AG04450 (cell line): Measurements from ENCODE around the gene CAPRIN1. TPM values are rescaled to one million over a fixed set of nuclear protein-coding genes. Genes with fewer than 3 reads are reported as not detected.
A peak's percentile ranks its signal among the peaks of the same experiment; 100 is the strongest.
"Not testable (repeated sequence)": the region's sequence is repeated elsewhere in the genome, so short reads cannot be mapped to it uniquely, and the experiment has no call there.

Source experiments
- CTCF ChIA-PET: fragments of 300-600, 350-600 bp; formaldehyde crosslinking; extraction: SDS; loops from one replicate; lab custom pipeline; 2022; ENCODE audit warnings: antibody characterized with exemption, inconsistent platforms; lab: Charles Lee
- POLR2A ChIA-PET: fragments of 350-600 bp; formaldehyde crosslinking; extraction: SDS; loops from one replicate; lab custom pipeline; 2021; ENCODE audit warnings: antibody characterized with exemption, inconsistent platforms; lab: Yijun Ruan, JAX
- DNase-seq: peaks from one replicate; pipeline ENCODE4 v3.0.0-alpha.2; 2011; ENCODE audit warnings: low read depth, low spot score
- H3K27ac ChIP-seq: one replicate; pipeline ENCODE4 v1.5.1; 2012; ENCODE audit warnings: low read depth, low read length, control low read depth
- H3K27me3 ChIP-seq: one replicate; pipeline ENCODE4 v1.6.0; 2012; ENCODE audit warnings: low read length; ENCODE audit not compliant: control insufficient read depth, insufficient read depth
- H3K4me3 ChIP-seq: 2 replicates; pipeline ENCODE4 v1.5.1; 2011; ENCODE audit warnings: mild to moderate bottlenecking, low read depth, low read length, control low read depth
- H3K9me3 ChIP-seq: 2 replicates; pipeline ENCODE4 v1.5.1; 2012; ENCODE audit warnings: low read length; ENCODE audit not compliant: control insufficient read depth, insufficient read depth
- polyA plus RNA-seq: library from polyadenylated mRNA; depleted of rRNA; stranded (reverse); fragments of >200 nt; gene quantifications from 2 replicates; pipeline ENCODE4 v1.2.3, GENCODE V29; 2011
- TF ChIP-seq, protein P1 (sequence below): IDR thresholded peaks from 2 replicates; pipeline ENCODE4 v1.5.1; 2011; ENCODE audit warnings: low read depth, low read length, control low read depth, inconsistent platforms

The CAPRIN1 gene
- polyA plus RNA-seq, 1 experiment = 251 TPM

DNA sequence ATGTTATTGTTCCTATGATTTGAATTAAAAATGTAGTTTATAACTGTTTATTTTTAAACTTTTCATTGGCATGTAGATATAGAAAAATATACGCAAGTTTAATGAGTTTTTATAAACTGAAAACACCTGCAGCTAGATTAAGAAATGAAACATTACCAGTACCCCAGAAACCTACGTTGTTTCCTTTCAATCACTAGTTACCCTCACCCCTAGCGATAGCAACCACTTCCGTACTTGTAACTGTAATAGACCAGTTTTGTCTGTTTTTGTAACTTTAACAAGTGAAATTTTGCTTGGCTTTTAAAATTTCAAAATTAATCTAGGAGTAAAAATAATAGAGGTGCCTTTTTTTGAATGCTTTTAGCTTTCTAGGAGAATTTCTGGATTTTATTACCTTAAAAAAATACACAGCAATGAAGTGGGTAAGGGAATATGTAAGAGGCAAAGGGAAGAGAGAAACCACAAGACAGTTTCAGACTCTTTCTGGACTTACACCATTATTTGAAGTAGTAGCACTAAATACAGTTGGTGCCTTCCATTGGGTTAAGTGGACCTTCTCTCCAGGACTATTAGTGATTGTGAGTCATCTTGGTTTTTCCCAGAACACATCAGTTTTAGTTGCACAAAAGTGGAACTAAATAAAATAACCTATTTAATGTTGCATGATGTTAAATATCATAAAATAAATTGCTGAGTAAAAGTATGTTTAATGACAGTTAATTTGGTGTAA lies 35.2 kb downstream of the CAPRIN1 start:
- no peak for DNase-seq
- TF ChIP-seq, protein P1, sequence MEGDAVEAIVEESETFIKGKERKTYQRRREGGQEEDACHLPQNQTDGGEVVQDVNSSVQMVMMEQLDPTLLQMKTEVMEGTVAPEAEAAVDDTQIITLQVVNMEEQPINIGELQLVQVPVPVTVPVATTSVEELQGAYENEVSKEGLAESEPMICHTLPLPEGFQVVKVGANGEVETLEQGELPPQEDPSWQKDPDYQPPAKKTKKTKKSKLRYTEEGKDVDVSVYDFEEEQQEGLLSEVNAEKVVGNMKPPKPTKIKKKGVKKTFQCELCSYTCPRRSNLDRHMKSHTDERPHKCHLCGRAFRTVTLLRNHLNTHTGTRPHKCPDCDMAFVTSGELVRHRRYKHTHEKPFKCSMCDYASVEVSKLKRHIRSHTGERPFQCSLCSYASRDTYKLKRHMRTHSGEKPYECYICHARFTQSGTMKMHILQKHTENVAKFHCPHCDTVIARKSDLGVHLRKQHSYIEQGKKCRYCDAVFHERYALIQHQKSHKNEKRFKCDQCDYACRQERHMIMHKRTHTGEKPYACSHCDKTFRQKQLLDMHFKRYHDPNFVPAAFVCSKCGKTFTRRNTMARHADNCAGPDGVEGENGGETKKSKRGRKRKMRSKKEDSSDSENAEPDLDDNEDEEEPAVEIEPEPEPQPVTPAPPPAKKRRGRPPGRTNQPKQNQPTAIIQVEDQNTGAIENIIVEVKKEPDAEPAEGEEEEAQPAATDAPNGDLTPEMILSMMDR = no peak
- Histone ChIP-seq H3K4me3 (no peak overlapping the region), H3K27me3 (no peaks in the 10 kb centered on the region), H3K9me3 (no peaks in the 10 kb centered on the region), H3K27ac (no peak overlapping the region)
- ChIA-PET CTCF (interaction anchor here (0.6 kb wide), 1 partner anchor 54 kb away, joined by 3 read pairs; no protein-coding TSS in a partner anchor), POLR2A (no interaction called here)

DNA sequence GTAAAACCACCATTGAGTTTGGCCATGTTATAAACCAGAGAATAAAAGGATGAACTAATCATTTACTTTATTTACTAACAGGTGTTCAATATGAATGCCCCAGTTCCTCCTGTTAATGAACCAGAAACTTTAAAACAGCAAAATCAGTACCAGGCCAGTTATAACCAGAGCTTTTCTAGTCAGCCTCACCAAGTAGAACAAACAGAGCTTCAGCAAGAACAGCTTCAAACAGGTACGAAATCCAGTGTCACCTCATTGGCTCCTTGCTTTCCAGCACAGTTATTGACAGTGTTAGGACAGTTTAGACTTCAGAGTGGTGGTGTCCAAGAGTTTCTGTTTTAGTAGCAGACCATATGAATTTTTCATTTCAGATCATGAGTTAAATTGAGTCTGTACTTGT lies 40.3 kb downstream of the CAPRIN1 start:
- TF ChIP-seq, protein P1 = no peak
- ChIA-PET POLR2A (no interaction called here), CTCF (interaction anchor here (1.6 kb wide), 1 partner anchor 10 kb away, joined by 3 read pairs; no protein-coding TSS in a partner anchor)
- Histone ChIP-seq H3K4me3 (no peak overlapping the region), H3K27me3 (no peaks in the 10 kb centered on the region), H3K27ac (no peak overlapping the region), H3K9me3 (no peaks in the 10 kb centered on the region)
- DNase-seq = no peak

DNA sequence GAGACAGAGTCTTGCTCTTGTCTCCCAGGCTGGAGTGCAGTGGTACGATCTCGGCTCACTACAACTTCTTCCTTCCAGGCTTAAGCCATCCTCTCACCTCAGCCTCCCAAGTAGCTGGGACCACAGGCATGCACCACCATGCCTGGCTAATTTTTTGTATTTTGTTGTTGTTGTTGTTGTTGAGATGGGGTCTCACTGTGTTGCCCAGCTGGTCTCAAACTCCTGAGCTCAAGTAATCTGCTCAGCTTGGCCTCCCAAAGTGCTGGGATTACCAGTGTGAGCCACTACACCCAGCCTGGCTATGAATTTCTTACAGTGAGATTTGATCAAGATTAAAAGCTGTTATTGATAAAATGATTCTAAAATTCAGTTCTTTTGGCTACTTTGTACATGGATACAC lies 43.4 kb downstream of the CAPRIN1 start:
- POLR2A ChIA-PET, H3K27me3 ChIP-seq, H3K4me3 ChIP-seq, H3K9me3 ChIP-seq, DNase-seq, H3K27ac ChIP-seq: not testable (repeated sequence)
- CTCF ChIA-PET = interaction anchor here (1.5 kb wide), 1 partner anchor 98 kb away, joined by 4 read pairs; no protein-coding TSS in a partner anchor

DNA sequence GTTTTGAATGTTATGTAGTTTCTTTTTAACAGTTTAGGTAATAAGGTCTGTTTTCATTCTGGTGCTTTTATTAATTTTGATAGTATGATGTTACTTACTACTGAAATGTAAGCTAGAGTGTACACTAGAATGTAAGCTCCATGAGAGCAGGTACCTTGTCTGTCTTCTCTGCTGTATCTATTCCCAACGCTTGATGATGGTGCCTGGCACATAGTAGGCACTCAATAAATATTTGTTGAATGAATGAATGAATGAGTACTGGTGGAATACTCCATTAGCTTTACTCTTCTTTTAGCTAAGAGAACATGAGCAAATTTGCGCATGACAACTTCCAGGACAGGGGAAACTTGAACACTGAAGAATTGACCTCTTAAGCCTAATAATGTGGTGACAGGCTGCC lies 47.3 kb downstream of the CAPRIN1 start:
- Histone ChIP-seq H3K9me3 (no peaks in the 10 kb centered on the region), H3K27ac (no peak overlapping the region), H3K27me3 (no peaks in the 10 kb centered on the region), H3K4me3 (no peak overlapping the region)
- ChIA-PET CTCF (interaction anchor here (1.6 kb wide), 1 partner anchor 290 kb away, joined by 4 read pairs; no protein-coding TSS in a partner anchor), POLR2A (no interaction called here)
- TF ChIP-seq, protein P1 = no peak
- DNase-seq = no peak

DNA sequence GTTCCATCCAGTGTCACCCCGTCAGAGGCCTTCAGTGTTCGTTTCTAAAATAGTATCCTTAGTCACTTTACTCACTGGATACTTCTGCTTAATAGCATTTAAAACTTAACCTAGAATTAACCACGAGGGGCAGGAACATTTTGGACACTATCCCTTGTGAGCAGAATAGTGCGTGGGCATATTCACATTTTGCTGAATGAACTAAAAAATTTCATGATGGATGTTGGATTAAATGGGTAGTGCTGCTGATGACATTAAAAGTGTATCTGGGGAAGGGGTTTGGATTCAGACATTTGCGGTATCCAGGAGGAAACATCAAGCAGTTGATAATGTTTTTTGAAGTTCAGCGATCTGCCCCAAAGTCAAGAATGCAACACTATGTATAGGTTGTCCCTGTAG lies 53.1 kb downstream of the CAPRIN1 start:
- Histone ChIP-seq H3K27ac (peak overlapping the region; percentile 95), H3K9me3 (no peaks in the 10 kb centered on the region; the same call in 1 of the 2 replicates), H3K4me3 (peak overlapping the region; percentile 95), H3K27me3 (no peaks in the 10 kb centered on the region)
- ChIA-PET POLR2A (interaction anchor here (0.6 to 2.6 kb wide), 6 partner anchors 22 to 404 kb away, joined by 3 to 16 read pairs (median 4); partner anchors contain the start of gene CAPRIN1), CTCF (interaction anchor here (1.6 kb wide), 1 partner anchor 108 kb away, joined by 5 read pairs; no protein-coding TSS in a partner anchor)
- TF ChIP-seq, protein P1 = no peak
- no peak for DNase-seq
